ENCODE measurements around the gene GNMT.
"Not testable (repeated sequence)": the region's sequence is repeated elsewhere in the genome, so short reads cannot be mapped to it uniquely, and the experiment has no call there.

GNMT gene

DNA sequence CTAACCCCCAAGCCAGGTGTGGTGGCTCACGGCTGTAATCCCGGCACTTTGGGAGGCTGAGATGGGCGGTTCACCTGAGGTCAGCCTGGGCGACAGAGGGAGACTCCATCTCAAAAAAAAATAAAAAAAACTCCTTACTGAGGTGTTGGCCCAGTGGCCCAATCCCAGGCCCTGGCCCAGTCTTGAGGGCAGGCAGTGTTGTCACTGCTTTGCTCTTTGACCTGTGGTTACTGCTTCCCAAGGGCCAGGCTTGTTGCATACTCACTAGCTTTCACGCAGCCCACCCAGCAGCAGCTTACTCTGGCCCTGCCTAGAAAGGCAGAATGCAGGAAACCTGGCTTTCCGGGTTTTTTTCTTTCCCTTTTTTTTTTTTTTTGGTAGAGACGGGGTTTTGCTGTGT is 18.1 kb upstream of the GNMT start:
- DNase-seq, result no peak

DNA sequence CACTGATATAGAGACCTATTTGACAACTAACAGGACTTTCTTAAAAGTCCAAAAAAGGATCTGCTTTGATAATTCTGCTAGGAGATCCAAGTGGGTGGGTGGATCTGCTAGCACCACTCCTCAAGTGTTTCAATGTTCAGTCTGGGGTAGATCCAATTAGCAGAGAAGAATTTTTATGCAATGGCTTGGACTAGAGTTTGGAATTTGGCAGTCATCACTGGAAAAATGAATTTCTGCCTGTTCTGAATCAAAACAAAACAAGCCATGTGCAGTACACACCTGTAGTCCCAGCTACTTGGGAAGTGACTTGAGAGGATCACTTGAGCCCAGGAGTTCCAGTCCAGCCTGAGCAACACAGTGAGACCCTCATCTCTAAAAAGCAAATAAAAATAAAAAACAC is 12.6 kb upstream of the GNMT start:
- DNase-seq, result no peak

GRCh38 chr6:42952389-42952788 is 8.2 kb upstream of the GNMT start:
- no peak for DNase-seq

DNA sequence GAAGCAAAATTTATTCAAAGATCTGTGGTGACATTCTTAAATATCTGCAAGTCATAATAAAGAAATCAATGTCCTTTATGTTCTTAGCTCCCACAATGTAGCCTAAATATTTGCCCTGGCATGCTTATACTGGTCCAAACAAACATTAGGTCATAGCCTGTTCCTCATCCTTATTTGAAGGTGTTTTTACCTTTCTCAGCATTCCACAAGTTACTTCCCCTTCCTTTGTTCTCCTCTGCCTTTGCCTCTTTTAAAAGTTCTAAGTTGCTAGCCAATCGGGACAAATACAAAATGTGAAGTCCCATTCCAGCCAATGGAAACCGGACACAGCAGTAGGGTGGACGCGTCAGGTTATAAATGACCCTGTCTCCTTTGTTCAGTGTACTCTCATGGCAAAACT is 6.1 kb upstream of the GNMT start:
- not testable (repeated sequence) for DNase-seq

GRCh38 chr6:42958125-42958524 is 2.4 kb upstream of the GNMT start:
- DNase-seq, result no peak

DNA sequence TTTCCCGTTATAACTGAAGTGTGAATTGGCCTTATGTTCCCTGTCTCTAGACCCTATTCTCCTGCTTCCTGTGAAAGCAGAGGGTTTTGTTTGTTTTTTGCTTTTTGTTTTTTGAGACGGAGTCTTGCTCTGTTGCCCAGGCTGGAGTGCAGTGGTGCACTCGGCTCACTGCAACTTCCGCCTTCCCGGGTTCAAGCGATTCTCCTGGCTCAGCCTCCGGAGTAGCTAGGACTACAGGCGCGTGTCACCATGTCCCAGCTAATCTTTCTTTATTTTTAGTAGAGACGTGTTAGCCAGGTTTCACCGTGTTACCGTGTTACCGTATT is 674 bp upstream of the GNMT start:
- no peak for DNase-seq

- DNase-seq, result no peak
Measured at GRCh38 chr6:42961020-42961470, 491 bp downstream of the GNMT start.

DNA sequence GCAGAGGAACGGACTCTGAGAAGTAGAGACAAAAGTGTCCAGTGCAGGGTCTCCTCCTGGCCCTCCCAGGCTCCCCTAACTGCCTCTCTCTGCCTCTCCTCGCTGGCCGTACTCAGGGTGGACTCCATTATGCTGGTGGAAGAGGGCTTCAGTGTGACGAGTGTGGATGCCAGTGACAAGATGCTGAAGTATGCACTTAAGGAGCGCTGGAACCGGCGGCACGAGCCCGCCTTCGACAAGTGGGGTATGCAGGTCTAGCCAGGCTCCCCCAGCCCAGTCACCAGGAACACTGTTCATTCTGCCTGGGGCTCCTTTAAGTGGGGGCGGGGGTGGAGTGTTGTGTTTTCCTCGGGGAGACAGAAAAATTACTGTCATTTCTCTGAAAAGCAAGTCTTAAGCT is 1.5 kb downstream of the GNMT start:
- no peak for DNase-seq

GRCh38 chr6:42962502-42963178 is 2.1 kb downstream of the GNMT start:
- no peak for DNase-seq

DNA sequence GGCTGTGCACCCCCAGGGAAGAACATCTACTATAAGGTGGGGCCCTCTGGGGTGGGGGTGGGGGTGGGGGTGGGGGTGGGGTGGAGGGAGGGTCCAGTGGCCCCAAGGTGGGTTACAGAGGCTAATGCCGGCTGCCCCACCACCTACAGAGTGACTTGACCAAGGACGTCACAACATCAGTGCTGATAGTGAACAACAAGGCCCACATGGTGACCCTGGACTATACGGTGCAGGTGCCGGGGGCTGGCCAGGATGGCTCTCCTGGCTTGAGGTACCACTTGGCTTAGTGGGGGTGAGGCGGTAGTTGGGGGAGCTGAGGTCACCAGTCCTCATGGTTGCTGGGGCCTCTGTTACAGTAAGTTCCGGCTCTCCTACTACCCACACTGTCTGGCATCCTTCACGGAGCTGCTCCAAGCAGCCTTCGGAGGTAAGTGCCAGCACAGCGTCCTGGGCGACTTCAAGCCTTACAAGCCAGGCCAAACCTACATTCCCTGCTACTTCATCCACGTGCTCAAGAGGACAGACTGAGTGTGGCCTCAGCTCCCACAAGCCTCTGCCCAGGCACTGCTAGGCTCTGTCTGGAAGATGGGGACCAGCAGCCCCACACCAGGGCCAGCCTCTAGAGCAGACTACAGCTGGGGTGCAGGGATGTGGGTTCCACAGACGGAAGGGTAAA is 2.8 kb downstream of the GNMT start:
- DNase-seq, result no peak

DNA sequence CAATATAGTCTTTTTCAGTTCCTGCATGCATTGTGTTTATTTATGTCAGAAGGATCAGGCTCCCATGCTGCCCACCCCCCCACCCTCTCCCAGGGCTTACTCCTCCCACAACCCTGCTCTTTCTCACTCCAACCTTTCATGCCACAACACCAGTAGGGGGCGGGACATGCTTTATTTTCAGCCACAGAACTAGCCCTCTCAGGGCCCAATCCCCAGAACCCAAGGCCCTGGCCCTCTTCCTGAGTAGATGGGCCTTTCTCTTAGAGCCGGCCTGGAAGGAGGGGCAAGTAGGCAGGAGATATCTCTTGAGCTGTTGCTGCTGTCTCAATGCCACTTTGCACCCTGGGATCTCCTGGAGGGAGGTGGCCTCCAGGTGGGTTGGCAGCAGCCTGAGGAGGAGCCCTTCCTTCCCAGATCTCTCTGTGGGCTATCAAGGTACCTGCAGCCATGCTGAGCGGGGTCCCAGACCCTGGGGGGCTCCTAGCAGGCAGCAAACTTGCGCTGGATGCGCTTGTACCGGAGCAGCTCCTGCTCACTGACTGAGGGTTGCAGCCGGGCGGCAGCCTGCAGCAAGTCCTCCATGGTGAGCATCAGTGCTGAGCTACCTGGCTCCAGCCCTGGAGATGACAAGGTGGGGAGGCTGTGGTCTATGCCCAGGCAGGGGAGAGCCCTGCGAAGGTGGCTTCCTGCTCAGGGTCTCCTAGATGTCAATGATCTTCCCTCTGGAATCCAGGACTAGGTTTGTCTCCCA is 3.5 kb downstream of the GNMT start:
- no peak for DNase-seq

DNA sequence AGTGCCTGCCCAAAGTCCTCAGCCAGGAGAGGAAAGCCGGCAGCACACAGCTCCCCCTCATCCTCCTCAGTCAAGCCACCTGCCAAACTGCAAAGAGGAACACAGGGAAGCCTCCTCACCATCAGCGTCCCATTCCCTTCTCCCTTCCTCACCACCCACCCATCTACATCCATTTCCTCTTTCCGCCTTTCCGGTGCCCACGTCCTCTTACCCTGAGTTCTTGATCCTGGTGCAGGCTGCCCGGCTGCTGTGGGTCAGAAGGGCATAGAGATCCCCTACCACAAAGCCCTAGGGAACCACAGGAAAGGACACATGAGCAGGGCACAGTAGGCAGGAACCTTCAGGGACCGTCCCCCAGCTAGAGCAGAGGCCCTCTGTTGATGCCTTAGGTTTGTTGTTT is 6.0 kb downstream of the GNMT start:
- no peak for DNase-seq

GRCh38 chr6:42967228-42967627 is 6.7 kb downstream of the GNMT start:
- no peak for DNase-seq

DNA sequence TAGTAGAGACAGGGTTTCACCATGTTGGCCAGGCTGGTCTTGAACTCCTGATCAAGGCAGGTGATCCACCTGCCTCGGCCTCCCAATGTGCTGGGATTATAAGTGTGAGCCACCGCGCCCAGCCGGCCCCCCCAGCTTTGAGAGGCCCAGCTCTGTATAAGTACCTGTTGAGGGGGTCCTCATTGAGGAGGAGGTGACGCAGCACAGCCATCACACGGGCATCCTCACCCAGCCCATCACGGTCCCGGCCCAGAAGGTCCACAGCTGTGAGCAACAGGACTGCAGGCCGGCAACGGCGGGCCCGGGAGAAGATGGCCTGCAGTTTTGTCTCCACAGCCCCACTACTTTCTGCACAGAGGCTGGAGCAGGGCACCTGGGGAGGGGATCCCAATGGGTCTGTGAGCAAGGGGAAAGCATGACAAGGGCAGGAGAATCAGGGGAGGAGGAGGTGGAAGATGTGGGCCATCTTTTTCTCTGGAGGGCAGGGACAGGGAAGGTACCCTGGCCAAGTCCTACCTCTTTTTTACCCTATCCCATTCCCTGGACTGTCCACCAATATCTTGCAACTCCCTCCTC is 7.7 kb downstream of the GNMT start:
- DNase-seq, result no peak

- no peak for DNase-seq
Measured at GRCh38 chr6:42968783-42969182, 8.2 kb downstream of the GNMT start.

GRCh38 chr6:42969431-42969830 is 8.9 kb downstream of the GNMT start:
- no peak for DNase-seq

DNA sequence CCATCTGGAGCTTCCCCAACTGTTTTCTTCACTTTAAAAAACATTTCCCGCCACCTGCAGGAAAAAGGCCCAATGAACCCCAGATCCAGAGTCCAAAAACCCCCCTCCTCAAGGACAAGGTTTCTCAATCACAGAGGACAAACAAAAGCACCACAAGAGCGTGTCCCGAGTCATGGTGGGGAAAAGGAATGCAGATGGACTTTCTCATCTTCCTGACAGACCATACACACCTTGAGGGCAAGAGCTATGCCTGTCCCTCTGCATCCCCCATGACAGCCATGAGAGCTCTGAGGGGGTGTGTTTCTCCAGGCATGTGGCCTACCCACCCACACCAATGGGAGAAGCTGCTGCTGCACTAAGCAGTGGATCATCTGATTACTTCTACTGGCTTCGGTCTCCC is 9.4 kb downstream of the GNMT start:
- DNase-seq, result no peak

DNA sequence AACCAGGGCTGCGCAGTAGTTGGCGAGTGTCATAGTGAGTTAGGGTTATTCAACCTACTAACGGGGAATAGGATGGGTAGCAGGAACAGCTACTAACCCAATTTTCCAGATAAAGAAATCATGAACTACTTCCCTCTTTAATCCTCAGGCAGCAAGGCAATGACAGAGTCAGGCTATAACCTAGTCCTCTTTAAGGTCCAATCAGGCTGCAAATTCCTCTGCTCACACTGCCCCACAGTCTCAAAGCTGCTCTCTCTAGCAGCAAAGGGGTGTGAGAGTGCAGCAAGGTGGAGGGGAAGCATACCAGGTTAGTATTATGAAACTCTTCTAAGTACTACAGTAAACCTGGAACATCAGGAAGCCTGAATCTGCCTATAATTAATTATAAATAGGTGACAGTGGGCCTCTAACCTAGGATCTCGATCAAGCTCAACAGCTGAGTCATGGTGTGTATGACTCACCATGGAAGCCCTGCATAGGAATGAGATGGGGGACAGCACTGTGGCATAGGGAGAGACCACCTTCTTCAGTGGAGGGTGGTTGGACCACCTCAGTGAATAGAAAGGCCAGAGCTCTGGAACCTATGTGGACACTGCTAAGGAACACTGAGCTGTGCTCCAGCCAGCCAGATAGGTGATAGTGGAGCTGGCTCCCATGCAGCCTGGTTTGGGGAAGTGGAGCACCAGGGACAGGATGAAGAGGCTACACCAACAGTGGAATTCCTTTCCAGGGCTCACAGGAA is 10.5 kb downstream of the GNMT start:
- no peak for DNase-seq

DNA sequence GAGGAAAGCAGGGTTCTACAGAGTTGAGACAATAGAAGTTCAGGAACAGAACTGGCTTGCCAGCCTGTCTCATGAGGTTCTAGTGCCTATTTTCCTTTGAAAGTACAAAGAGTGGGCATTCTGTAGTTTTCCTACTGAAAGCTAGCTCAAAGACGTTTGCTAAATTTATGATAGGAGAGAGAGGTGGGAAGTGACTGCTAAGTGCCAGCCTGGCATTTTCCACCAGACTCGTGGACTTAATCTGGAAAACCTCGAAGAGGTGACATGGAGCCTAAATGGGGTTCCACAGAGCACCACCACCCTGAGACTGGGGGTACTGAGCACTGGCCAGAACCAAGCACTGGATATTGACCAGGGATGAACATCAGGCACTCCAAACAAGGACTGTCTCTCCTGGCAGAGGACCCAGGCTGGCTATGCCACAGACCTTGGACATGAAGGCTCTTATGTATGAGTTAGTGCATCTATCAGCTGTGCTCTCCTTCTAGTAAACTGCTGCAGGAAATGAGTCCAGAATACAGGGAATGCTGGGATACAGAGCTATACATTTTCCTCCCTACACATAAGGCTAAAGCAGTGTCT is 11.3 kb downstream of the GNMT start:
- no peak for DNase-seq

DNA sequence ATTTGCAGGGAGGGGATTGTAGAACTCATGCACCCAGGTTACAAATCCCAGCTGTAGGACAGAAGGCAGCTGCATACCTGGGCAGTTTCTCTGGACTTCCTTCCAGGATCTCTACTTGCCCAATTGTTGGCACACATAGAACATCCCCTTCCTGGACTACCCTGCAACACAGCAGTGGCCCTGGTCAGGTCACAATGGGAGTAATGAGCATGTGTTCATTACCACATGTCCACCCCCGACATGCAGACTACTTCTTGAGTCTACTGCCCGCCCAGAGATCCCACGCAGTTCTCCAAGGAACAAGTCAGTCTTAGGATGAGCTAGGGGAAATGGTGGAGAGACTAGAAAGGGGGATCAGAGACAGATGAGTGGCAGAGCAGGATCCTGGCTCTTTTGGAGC is 13.4 kb downstream of the GNMT start:
- DNase-seq, result no peak

- no peak for DNase-seq
Measured at GRCh38 chr6:42974919-42975505, 14.5 kb downstream of the GNMT start.

- no peak for DNase-seq
Measured at GRCh38 chr6:42978487-42978838, 17.9 kb downstream of the GNMT start.
